Cardiac fibroblast (primary cell): Measurements from ENCODE around the gene ZNF474.

Source experiments
- DNase-seq, 2 donors: peaks; one replicate each; pipeline versions ENCODE4 v3.0.0 to v3.0.0-alpha.2; 2010; ENCODE audit warnings: low read depth in 2 of 2
- H3K4me3 ChIP-seq, 2 donors: replicated peaks in 1 of 2; 1 replicate in 1 of 2; 2 replicates in 1 of 2; pipeline ENCODE4 v1.5.1; 2011; ENCODE audit warnings: low read depth in 2 of 2, low read length in 2 of 2, mild to moderate bottlenecking in 2 of 2, moderate library complexity in 1 of 2
- CTCF ChIP-seq: IDR thresholded peaks from one replicate; pipeline ENCODE4 v1.5.1; 2011; ENCODE audit warnings: low read depth, mild to moderate bottlenecking, low read length, inconsistent platforms

Gene ZNF474

GRCh38 chr5:122105909-122106308 is 23.4 kb upstream of the ZNF474 start:
- no peak for TF ChIP-seq CTCF
- H3K4me3 ChIP-seq, result no peak overlapping the region
- no peak for DNase-seq

- no peak overlapping the region for H3K4me3 ChIP-seq
- no peak for DNase-seq
- no peak for TF ChIP-seq CTCF
Observed at GRCh38 chr5:122107016-122107415, 22.3 kb upstream of the ZNF474 start.

- TF ChIP-seq CTCF, result no peak
- no peak for DNase-seq
- H3K4me3 ChIP-seq, result no peak overlapping the region
Observed at GRCh38 chr5:122110987-122111386, 18.4 kb upstream of the ZNF474 start.

GRCh38 chr5:122111460-122111859 is 17.9 kb upstream of the ZNF474 start:
- no peak overlapping the region for H3K4me3 ChIP-seq
- no peak for TF ChIP-seq CTCF
- DNase-seq, result no peak

GRCh38 chr5:122112063-122112462 is 17.3 kb upstream of the ZNF474 start:
- no peak overlapping the region for H3K4me3 ChIP-seq
- DNase-seq, result no peak
- no peak for TF ChIP-seq CTCF

- TF ChIP-seq CTCF, result no peak
- no peak for DNase-seq
- H3K4me3 ChIP-seq, result no peak overlapping the region
Observed at GRCh38 chr5:122112733-122113558, 16.4 kb upstream of the ZNF474 start.

- H3K4me3 ChIP-seq, result no peak overlapping the region
- no peak for DNase-seq
- TF ChIP-seq CTCF, result no peak
Observed at GRCh38 chr5:122114501-122114900, 14.8 kb upstream of the ZNF474 start.
